Suprapubic skin (tissue), 4 donors: ENCODE data around the gene ABCC6. TPM values are rescaled to one million over a fixed set of nuclear protein-coding genes. Genes with fewer than 3 reads are reported as not detected.

Source experiments
- DNase-seq, 2 donors: peaks; one replicate each; pipeline ENCODE4 v3.0.0-alpha.2; 2019; ENCODE audit warnings: low spot score in 2 of 2
- H3K27ac ChIP-seq: fragments of 200-600 bp; sonication (generic); one replicate; pipeline ENCODE4 v1.5.1; 2019
- H3K27me3 ChIP-seq: fragments of 200-600 bp; sonication (generic); one replicate; pipeline ENCODE4 v1.5.1; 2019
- H3K36me3 ChIP-seq: fragments of 200-600 bp; sonication (generic); one replicate; pipeline ENCODE4 v1.5.1; 2019
- H3K4me1 ChIP-seq: fragments of 200-600 bp; sonication (generic); one replicate; pipeline ENCODE4 v1.5.1; 2019
- H3K4me3 ChIP-seq: fragments of 200-600 bp; sonication (generic); one replicate; pipeline ENCODE4 v1.5.1; 2019; ENCODE audit warnings: mild to moderate bottlenecking
- H3K9me3 ChIP-seq: fragments of 200-600 bp; sonication (generic); one replicate; pipeline ENCODE4 v1.5.1; 2019
- EP300 ChIP-seq: sonication (generic); formaldehyde crosslinking; IDR thresholded peaks from one replicate; pipeline ENCODE4 v1.6.1; 2017; ENCODE audit warnings: antibody characterized with exemption
- POLR2A ChIP-seq, 2 donors: fragments of 450-650 bp; IDR thresholded peaks; one replicate each; pipeline ENCODE4 v1.6.1; 2017; ENCODE audit warnings: antibody characterized with exemption in 2 of 2, mild to moderate bottlenecking in 2 of 2, moderate library complexity in 2 of 2
- POLR2AphosphoS5 ChIP-seq, 3 donors: sonication (generic); formaldehyde crosslinking; IDR thresholded peaks; one replicate each; pipeline ENCODE4 v1.6.1; 2017; ENCODE audit warnings: antibody characterized with exemption in 3 of 3
- WGBS: methylation state at CpG from one replicate; pipeline ENCODE4 v1.1.5; 2018; 5-methylcytosine and 5-hydroxymethylcytosine counted together
- total RNA-seq, 4 donors: library from RNA; depleted of rRNA; stranded (reverse); fragments of >200 nt; gene quantifications; one replicate each; pipeline ENCODE4 v1.1.0, GENCODE V29; 2016
- TF ChIP-seq, protein P1 (sequence below), 2 donors: fragments of 200-600 bp in 1 of 2; fragments of 450-650 bp in 1 of 2; sonication (generic) in 1 of 2; IDR thresholded peaks; one replicate each; pipeline ENCODE4 v1.5.1; 2016 to 2019; ENCODE audit warnings: antibody characterized with exemption in 2 of 2, mild to moderate bottlenecking in 1 of 2, moderate library complexity in 1 of 2

ABCC6 gene
- total RNA-seq, 4 donors from 2014 or later = 0.49 to 3.4 (median 1.2) TPM

DNA sequence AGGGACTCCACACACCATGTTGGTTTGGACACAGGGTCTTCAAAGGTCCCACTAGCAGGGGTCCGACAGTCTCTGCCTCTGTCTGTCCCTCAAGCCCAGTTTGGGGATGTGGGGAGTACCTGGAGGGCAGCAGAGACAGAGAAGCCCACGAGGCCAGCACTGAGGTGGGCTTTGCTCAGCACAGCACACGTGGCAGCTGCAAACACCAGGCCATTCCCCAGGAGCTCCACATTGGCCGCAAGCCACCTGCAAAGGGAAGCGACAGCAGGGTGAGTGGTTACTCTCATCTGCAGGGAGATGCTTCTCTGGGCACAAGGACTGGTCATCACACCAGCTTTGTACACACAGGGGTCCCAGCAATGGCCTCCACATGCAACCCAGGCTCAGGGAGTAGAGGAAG lies 62.0 kb downstream of the ABCC6 start:
- no peak overlapping the region for H3K27ac ChIP-seq
- H3K9me3 ChIP-seq = peaks cover 9% of the 10 kb centered on the region
- no peaks in the 10 kb centered on the region for H3K36me3 ChIP-seq
- H3K4me1 ChIP-seq = no peaks in the 10 kb centered on the region
- no peak overlapping the region for H3K4me3 ChIP-seq
- TF ChIP-seq POLR2AphosphoS5 (IDR thresholded peaks at IDR 0.05) = no peak
- TF ChIP-seq, protein P1, sequence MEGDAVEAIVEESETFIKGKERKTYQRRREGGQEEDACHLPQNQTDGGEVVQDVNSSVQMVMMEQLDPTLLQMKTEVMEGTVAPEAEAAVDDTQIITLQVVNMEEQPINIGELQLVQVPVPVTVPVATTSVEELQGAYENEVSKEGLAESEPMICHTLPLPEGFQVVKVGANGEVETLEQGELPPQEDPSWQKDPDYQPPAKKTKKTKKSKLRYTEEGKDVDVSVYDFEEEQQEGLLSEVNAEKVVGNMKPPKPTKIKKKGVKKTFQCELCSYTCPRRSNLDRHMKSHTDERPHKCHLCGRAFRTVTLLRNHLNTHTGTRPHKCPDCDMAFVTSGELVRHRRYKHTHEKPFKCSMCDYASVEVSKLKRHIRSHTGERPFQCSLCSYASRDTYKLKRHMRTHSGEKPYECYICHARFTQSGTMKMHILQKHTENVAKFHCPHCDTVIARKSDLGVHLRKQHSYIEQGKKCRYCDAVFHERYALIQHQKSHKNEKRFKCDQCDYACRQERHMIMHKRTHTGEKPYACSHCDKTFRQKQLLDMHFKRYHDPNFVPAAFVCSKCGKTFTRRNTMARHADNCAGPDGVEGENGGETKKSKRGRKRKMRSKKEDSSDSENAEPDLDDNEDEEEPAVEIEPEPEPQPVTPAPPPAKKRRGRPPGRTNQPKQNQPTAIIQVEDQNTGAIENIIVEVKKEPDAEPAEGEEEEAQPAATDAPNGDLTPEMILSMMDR (IDR thresholded peaks at IDR 0.05) = no peak
- no peak for DNase-seq
- 66% methylated on average over 5 of the region's 5 CpGs for WGBS
- no peaks in the 10 kb centered on the region for H3K27me3 ChIP-seq

DNA sequence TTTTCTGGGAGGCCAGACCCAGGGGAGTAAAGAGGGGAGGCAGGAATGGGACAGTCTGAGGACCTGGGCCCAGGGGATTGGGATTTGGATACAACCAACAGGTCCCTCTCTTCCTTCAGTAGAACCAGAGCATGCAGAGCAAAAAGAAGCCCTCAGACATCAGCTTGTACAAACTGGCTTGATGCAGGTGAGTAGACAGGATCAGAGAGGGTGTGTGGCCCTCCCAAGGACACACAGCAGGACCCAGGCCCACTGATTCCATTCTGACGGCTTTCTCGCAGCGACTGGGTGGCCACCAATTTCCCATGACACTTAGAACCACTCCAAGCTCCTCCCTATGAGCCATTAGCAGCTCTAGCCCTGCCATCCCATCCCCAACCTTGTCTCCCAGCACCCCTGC lies 63.6 kb downstream of the ABCC6 start:
- no peak for TF ChIP-seq POLR2AphosphoS5 (IDR thresholded peaks at IDR 0.05)
- no peak for DNase-seq
- Histone ChIP-seq H3K4me3 (no peak overlapping the region), H3K27ac (no peak overlapping the region), H3K36me3 (no peaks in the 10 kb centered on the region), H3K9me3 (peaks cover 9% of the 10 kb centered on the region), H3K4me1 (no peaks in the 10 kb centered on the region), H3K27me3 (no peaks in the 10 kb centered on the region)
- 83% methylated on average over 3 of the region's 3 CpGs for WGBS

- no peaks in the 10 kb centered on the region for H3K4me1 ChIP-seq
- peaks cover 9% of the 10 kb centered on the region for H3K9me3 ChIP-seq
- no peak overlapping the region for H3K4me3 ChIP-seq
- WGBS = 75% methylated on average over 3 of the region's 3 CpGs
- H3K36me3 ChIP-seq = no peaks in the 10 kb centered on the region
- TF ChIP-seq, protein P1 (IDR thresholded peaks at IDR 0.05) = no peak
- TF ChIP-seq POLR2AphosphoS5 (IDR thresholded peaks at IDR 0.05) (no peak), EP300 (no peak), POLR2A (IDR thresholded peaks at IDR 0.05) (no peak)
- H3K27ac ChIP-seq = no peak overlapping the region
- H3K27me3 ChIP-seq = no peaks in the 10 kb centered on the region
- no peak for DNase-seq
Measured at GRCh38 chr16:16158741-16159374, 64.4 kb downstream of the ABCC6 start.

DNA sequence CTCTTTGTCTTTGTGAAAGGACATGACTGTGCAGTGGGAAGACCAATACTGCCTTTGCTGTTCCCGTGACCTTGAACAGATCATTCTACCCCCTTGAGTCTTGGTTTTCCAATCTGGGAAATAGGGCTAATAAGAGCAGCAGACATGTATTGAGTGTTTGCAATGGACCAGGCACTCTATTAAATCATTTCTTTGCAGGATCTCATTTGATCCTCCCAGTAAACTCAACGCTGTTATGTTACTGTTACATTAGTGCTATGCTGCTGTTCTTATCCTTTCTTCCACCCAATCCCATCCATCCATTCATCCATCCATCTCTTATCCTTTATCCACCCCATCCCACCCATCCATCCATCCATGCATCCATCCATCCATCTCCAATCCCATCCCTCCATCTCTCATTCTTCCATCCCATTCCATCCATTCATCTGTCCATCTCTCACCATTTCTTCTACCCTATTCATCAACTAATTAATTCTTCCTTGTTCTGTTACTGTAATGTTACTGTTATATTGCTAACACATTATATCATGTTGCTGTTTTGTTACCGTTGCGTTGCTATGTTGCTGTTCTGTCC lies 65.1 kb downstream of the ABCC6 start:
- peaks cover 9% of the 10 kb centered on the region for H3K9me3 ChIP-seq
- no peaks in the 10 kb centered on the region for H3K36me3 ChIP-seq
- no peak overlapping the region for H3K27ac ChIP-seq
- WGBS = 88% methylated on average over 4 of the region's 4 CpGs
- no peak overlapping the region for H3K4me3 ChIP-seq
- no peaks in the 10 kb centered on the region for H3K4me1 ChIP-seq
- DNase-seq = no peak
- TF ChIP-seq POLR2A (IDR thresholded peaks at IDR 0.05) (no peak), EP300 (no peak), POLR2AphosphoS5 (IDR thresholded peaks at IDR 0.05) (no peak)
- TF ChIP-seq, protein P1 (IDR thresholded peaks at IDR 0.05) = no peak
- no peaks in the 10 kb centered on the region for H3K27me3 ChIP-seq

DNA sequence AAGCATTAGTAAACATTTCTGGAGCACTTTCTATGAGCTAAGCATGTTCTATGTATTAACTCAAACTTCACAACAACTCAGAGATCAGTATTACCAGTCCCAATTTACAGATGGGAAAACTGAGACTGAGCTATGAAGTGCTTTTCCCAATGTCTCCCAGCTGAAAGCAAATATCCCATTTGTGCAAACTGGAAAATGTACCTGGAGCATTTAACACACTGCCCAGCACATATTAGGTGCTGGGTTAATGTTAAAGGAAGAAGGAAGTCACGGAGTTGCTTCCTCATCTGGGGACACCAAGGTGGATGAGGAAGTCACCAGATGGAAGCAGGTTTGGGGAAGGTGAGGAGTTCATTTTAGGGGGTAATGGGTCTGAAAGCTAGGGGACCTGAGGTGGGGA lies 66.1 kb downstream of the ABCC6 start:
- no peaks in the 10 kb centered on the region for H3K36me3 ChIP-seq
- no peaks in the 10 kb centered on the region for H3K4me1 ChIP-seq
- H3K9me3 ChIP-seq = peaks cover 9% of the 10 kb centered on the region
- DNase-seq = no peak
- no peak overlapping the region for H3K27ac ChIP-seq
- no peak overlapping the region for H3K4me3 ChIP-seq
- TF ChIP-seq, protein P1 (IDR thresholded peaks at IDR 0.05) = no peak
- no peak for TF ChIP-seq POLR2AphosphoS5 (IDR thresholded peaks at IDR 0.05)
- TF ChIP-seq EP300 = no peak
- no peak for TF ChIP-seq POLR2A (IDR thresholded peaks at IDR 0.05)
- 88% methylated on average over 1 of the region's 1 CpG for WGBS
- no peaks in the 10 kb centered on the region for H3K27me3 ChIP-seq
